ENCODE results near the gene PTPN2.
"Not testable (repeated sequence)": the region's sequence is repeated elsewhere in the genome, so short reads cannot be mapped to it uniquely, and the experiment has no call there.

The PTPN2 gene

DNA sequence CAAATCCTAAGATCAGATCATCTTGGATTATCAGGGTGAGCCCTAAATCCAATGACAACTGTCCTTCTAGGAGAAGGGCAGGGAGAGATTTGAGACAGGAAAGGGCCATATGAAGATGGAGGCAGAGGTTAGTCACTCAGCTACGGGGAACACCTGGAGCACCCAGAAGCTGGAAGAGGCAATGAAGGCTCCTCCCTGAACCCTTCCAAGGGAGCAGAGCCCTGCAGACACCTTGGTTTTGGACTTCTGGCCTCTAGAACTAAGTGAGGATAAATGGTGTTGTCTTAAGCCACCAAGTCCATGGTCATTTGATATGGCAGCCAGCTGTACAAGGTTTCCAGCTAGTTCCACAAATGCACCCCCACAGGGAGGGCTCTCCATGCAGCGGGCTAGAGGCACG, 6.9 kb upstream of the PTPN2 start:
- no peak for DNase-seq

DNA sequence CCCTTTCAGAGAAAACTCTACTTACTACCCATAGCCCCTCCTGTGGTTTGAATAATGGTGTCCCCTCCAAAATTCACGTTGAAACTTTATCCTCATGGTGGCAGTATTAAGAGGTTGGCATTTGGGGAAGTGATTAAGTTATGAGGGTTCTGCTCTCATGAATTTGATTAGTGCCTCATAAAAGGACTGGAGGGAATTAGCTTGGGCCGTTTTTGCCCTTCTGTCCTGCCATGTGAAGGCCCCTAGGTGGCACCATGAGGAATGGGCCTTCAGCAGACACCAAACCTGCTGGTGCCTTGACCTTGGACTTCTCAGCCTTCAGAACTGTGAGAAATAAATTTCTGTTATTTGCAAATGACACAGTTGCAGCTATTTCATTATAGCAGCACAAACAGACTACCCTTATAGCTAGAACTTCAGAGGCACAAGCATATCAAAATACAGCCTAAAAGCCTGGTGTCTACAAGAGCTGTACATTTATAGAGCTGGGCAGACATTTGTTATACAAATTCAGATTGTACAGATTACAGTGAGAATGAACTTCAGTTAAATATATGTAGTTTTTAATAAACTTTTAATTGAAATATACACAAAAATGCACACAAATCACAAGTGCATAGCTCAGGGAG, 2.6 kb upstream of the PTPN2 start:
- no peak for DNase-seq

GRCh38 chr18:12885500-12885899, 1.5 kb upstream of the PTPN2 start:
- DNase-seq: no peak

GRCh38 chr18:12884406-12885323, 628 bp upstream of the PTPN2 start:
- DNase-seq: no peak

GRCh38 chr18:12883372-12883683, 709 bp downstream of the PTPN2 start:
- DNase-seq: no peak

DNA sequence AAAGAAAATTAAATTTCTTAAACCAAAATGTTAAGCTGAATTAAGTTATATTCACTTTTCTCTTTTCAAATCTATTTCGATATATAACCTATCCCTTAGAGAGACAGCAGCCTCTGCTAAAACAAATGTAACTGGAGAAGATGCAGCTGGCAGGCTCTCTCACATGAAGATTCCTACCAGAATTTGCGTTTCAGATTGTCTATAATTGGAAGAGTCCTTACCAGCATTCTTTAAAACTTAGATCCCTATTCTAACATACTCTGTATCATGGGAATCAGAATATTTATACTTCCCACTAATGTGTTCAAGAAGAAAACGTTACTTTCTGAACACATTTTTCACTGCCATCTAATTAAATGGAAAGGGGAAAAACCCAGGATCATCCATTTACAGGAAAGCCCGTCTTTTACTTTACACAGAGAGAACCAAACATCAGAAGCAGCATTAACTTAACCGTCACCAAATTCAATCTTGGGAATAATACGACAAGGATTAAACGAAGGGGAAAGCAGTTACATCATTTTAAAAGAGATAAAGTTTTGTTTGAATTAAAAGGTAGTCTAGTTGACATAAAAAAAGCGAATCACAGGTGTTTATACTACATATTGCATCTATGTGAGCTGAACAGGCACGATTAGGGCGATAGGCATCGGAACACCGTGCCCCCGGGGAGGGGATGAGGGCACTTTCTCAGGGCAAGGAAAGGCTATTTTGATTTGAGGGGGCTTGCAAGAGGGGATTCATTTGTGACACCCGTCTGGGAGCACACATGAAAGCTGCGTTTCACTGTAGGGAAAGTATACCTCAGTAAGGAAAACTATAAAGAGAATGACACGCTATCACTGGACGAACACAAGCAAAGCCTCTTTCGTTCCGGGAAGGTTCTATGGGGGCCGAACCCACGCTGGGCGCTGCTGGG, 1.3 kb downstream of the PTPN2 start:
- DNase-seq: no peak

GRCh38 chr18:12880541-12880910, 3.5 kb downstream of the PTPN2 start:
- DNase-seq: no peak

DNA sequence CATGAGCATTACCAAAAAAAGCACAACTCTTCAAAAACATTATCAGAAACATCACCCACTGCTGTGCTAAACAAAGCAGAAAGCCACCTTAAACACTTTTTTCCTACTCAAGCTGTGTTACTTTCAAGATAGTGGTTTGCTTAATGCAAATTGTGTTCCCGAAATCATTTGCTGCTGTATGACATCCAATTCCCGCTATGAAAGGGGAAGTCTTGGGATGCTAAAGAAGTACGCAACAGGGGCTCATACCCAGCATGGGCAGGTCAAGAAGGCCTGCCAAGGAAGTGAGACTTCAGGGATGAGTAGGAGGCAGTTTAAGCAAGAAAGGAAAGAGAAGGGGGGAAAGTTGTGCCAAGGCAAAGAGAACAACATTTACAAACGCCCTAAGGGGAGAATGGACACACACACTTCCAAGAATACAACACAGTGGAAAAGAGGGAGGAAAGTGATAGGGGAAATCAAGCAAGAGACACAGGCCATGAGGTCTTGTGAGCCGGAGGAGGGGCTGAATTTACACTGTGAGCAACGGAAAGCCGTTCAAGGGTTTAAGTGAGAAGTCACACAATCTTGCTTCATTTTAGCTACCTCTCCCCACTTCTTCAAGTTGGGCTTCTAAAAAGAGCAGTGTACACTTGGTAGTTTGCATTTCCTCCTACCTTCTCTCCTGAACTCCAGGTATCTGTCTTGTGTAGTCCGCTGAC, 4.0 kb downstream of the PTPN2 start:
- no peak for DNase-seq

- DNase-seq: not testable (repeated sequence)
Measured at GRCh38 chr18:12874992-12875391, 9.0 kb downstream of the PTPN2 start.

DNA sequence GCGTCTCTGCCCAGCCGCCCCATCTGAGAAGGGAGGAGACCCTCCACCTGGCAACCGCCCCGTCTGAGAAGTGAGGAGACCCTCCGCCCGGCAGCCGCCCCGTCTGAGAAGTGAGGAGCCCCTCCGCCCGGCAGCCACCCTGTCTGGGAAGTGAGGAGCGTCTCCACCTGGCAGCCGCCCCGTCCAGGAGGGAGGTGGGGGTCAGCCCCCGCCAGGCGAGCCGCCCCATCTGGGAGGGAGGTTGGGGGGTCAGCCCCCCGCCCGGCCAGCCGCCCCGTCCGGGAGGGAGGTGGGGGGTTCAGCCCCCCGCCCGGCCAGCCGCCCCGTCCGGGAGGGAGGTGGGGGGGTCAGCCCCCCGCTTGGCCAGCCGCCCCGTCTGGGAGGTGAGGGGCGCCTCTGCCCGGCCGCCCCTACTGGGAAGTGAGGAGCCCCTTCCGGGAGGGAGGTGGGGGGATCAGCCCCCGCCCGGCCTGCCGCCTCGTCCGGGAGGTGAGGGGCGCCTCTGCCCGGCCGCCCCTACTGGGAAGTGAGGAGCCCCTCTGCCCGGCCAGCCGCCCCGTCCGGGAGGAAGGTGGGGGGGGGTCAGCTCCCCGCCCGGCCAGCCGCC, 10.0 kb downstream of the PTPN2 start:
- not testable (repeated sequence) for DNase-seq

- no peak for DNase-seq
Measured at GRCh38 chr18:12872408-12872807, 11.6 kb downstream of the PTPN2 start.

- no peak for DNase-seq
Measured at GRCh38 chr18:12868576-12868975, 15.5 kb downstream of the PTPN2 start.

DNA sequence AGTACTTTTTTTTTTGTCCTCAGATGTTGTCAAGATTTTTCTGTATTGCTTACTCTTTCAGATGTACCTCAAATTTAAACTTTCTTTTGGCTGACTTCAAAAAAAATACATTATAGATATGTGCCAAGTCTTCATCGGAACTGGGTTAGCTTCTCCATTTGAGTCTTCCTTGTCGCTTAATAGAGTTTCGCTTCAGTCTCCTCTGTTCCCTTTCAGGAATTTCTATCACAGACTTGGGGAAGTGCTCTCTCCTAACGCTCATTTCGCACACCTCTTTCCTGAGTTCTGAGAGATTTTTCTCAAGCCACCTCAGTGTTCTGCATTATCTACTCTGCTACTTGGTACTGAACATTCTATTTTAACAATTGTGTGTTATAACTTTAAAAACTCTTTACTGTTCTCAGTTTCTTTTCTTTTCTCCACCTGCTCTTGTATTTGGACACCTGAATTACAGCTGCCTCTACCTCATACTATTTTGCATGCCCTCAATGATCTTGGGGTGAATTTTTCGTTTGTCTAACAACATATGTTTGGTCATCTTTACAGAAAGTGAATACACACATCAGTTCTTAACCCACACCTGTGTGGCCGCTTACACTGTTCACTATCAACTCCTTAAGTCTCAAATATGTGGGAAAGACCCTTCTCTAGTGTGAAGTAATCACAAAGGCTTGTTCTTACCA, 16.5 kb downstream of the PTPN2 start:
- no peak for DNase-seq

DNA sequence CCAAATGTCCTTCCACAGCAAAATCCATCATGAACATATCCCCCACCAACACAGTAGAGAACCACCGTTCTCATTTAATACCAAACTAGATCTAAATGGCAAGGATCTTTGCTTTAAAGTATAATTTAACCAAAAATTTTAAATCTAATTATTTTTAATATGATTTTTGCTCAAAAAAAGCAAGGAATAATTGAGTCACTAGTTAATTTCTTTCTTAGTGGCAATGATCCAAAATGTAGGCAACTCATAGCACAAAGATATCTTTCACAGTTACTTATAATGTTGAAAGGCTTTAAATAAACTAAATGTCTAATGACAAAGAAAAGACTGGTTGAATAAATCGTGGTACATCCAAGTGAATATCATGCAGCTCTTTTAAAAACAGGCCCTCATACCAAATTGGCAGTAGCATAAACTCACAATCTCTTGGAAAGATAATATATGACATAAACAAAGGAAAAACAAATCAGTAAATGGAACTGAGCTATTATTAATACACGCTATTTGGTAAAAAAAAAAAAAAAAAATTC, 20.3 kb downstream of the PTPN2 start:
- DNase-seq: no peak

GRCh38 chr18:12862874-12863482, 21.1 kb downstream of the PTPN2 start:
- DNase-seq: no peak

DNA sequence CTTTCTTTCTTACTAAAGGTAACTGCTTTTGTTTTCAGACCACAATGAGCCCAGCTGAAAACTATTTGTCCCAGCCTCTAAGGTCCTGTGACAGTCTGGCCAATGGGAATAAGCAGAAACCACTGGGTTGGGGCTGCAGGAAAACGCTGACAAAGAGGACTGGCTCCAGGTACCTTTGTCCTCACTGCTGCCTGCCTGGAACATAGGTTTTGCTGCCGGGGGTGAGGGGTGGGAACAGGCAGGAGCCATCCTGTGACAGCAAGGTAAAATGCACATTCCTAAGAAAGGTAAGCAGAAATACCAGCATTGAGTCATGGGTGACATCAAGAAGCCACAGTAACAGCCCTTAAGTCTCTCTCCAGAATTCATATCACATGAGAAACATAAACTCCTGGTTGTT, 21.6 kb downstream of the PTPN2 start:
- DNase-seq: no peak

- no peak for DNase-seq
Measured at GRCh38 chr18:12861637-12862036, 22.4 kb downstream of the PTPN2 start.

DNA sequence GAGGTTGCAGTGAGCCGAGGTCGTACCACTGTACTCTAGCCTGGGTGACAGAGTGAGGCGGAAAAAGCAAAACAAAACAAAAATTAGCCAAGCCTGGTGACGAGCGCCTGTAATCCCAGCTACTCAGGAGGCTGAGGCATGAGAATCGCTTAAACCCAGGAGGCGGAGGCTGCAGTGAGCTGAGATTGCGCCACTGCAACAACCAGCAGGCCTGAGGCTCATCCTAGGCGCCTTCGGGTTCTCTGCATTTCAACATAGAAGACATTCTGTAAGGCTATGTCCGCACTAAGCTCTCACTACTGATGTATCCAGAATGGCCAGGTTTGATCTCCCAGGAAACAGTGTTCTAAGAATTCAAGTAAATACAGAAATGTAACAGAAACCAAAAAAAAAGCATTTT, 23.5 kb downstream of the PTPN2 start:
- no peak for DNase-seq

DNA sequence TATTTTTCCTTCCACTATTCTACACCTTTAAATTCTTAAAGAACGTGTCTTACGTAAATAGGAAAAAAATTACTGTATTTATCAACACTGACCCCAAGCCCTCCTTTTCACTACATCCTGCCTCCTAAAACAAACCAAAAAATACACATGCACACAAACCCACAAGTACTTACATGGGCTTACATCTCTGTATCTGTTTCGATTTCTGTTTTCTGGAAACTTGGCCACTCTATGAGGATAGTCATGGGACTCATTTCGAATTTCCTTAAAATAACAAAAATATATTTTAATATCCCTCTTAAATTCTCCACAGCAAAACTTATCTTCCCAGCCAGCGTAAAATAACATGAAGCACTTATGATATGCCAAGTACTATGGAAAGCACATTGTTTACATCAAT, 25.0 kb downstream of the PTPN2 start:
- no peak for DNase-seq

DNA sequence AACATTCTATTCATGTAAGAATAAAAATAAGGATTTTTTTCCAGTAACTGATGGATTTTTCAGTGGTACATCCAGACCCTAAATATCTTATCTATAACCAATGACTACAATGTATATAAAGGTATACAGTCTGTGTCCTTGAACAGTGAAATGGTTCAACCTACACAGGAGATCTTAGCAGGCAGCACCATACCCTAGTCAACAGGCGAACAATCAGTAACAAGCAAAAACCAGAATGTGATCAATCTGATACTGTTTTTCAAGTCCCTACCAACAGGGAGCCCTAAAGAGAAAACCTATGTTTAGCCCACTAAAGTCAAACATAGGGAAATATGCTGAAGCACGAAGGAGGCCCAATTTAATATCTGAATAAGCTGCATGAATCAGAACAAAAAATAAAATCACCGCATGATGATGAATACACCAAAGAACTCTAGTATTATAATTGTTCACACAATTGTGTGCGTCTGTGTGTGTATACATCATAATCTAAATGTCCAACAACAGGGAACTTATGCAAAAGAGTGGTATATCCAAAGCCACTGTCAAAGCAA, 26.0 kb downstream of the PTPN2 start:
- no peak for DNase-seq

Data from hippocampal formation (tissue), 2 donors.